ENCODE results near the gene SERPINE1. TPM values are rescaled to one million over a fixed set of nuclear protein-coding genes. Genes with fewer than 3 reads are reported as not detected.

Gene SERPINE1
- total and polyA plus RNA-seq, 2 of the 13 experiments (the other 11 are each of a cell fraction or from before 2014, with no cell fraction given), result 21.2 to 1,576 TPM

- H3K4me1 ChIP-seq (ENCODE audit: insufficient read depth, low read length), result peaks cover 29% of the 10 kb centered on the region
- H3K4me3 ChIP-seq (replicated peaks in 1 of 3; ENCODE audit: insufficient read depth in 1 of 3, low read depth in 2 of 3, low read length in 3 of 3), result no peak overlapping the region
- ATAC-seq (no peak), FAIRE-seq (no peak), DNase-seq (ENCODE audit: low spot score) (no peak)
- H3K79me2 ChIP-seq (ENCODE audit: insufficient read depth, low read length), result no peaks in the 10 kb centered on the region
- H3K9me3 ChIP-seq (ENCODE audit: low read length), result no peaks in the 10 kb centered on the region
- 74% methylated on average over 9 of the region's 9 CpGs for WGBS (ENCODE audit: low lambda C conversion rate)
- no peaks in the 10 kb centered on the region for H4K20me1 ChIP-seq (ENCODE audit: insufficient read depth, low read length)
- no peak overlapping the region for H3K27ac ChIP-seq (ENCODE audit: extremely low read length, insufficient read depth, low read length)
- in situ Hi-C loops (cut with HindIII; ENCODE audit: extremely low pct_ligation_motif_present, low pct_unique_long_range_greater_than_20kb) (no loop called here), intact Hi-C loops (cut with micrococcal nuclease; ENCODE audit: unreplicated experiment) (no loop called here)
- no TSS peak for BruUV-seq (replicated peaks)
- ChIA-PET POLR2A (interaction anchor here (0.6 to 2.8 kb wide), 5 partner anchors 10 to 76 kb away, joined by 3 to 26 read pairs (median 3); partner anchors contain the start of genes SERPINE1 and TRIM56), CTCF (ENCODE audit: low intra/inter-chr PET ratio, low total read pairs) (interaction anchor here (1.0 to 3.8 kb wide), 5 partner anchors 28 to 98 kb away, joined by 3 to 40 read pairs (median 7); no protein-coding TSS in a partner anchor)
- H2AFZ ChIP-seq (ENCODE audit: low read length), result no peak overlapping the region
- H3K9ac ChIP-seq (ENCODE audit: insufficient read depth, low read depth, low read length), result no peak overlapping the region
- H3K27me3 ChIP-seq (ENCODE audit: control insufficient read depth in 1 of 2, insufficient read depth in 2 of 2, low read length in 2 of 2), result no peaks in the 10 kb centered on the region
- TF ChIP-seq THAP9 (CRISPR knock-in tag; IDR thresholded peaks at IDR 0.05; ENCODE audit: borderline replicate concordance), result 0 out of 2 replicates have a peak, but pooled peaks have one; percentile 1
- no peak for TF ChIP-seq CBX1 (IDR thresholded peaks at IDR 0.05; ENCODE audit: low read depth)
- TF ChIP-seq POLR2AphosphoS2 (IDR thresholded peaks at IDR 0.05; ENCODE audit: low read depth, low read length), result no peak
- 0 out of 5 replicates have a peak, but pooled peaks cover 2 to 5% of the 10 kb centered on the region in 2 experiments for H3K36me3 ChIP-seq (replicated peaks in 1 of 2; ENCODE audit: control insufficient read depth in 1 of 2, insufficient read depth in 2 of 2, low read length in 2 of 2)
- no peak overlapping the region for H3K4me2 ChIP-seq (ENCODE audit: low read depth, low read length)
Measured at GRCh38 chr7:101094376-101094775, 32.5 kb upstream of the SERPINE1 start.

GRCh38 chr7:101094791-101095375 is 32.0 kb upstream of the SERPINE1 start:
- Histone ChIP-seq H3K36me3 (replicated peaks in 1 of 2; ENCODE audit: control insufficient read depth in 1 of 2, insufficient read depth in 2 of 2, low read length in 2 of 2) (no peaks in the 10 kb centered on the region), H4K20me1 (ENCODE audit: insufficient read depth, low read length) (no peaks in the 10 kb centered on the region), H3K9ac (ENCODE audit: insufficient read depth, low read depth, low read length) (no peak overlapping the region), H3K4me3 (replicated peaks in 1 of 3; ENCODE audit: insufficient read depth in 1 of 3, low read depth in 2 of 3, low read length in 3 of 3) (no peak overlapping the region), H2AFZ (ENCODE audit: low read length) (no peak overlapping the region), H3K79me2 (ENCODE audit: insufficient read depth, low read length) (no peaks in the 10 kb centered on the region), H3K27ac (ENCODE audit: extremely low read length, insufficient read depth, low read length) (no peak overlapping the region), H3K27me3 (ENCODE audit: control insufficient read depth in 1 of 2, insufficient read depth in 2 of 2, low read length in 2 of 2) (no peaks in the 10 kb centered on the region), H3K9me3 (ENCODE audit: low read length) (no peaks in the 10 kb centered on the region), H3K4me2 (ENCODE audit: low read depth, low read length) (peak overlapping the region; percentile 8; the same call in 1 of the 2 replicates), H3K4me1 (ENCODE audit: insufficient read depth, low read length) (peaks cover 34% of the 10 kb centered on the region)
- WGBS (ENCODE audit: low lambda C conversion rate), result 31% methylated on average over 12 of the region's 12 CpGs
- ChIA-PET POLR2A (interaction anchor here (0.6 to 2.8 kb wide), 6 partner anchors 10 to 76 kb away, joined by 3 to 26 read pairs (median 3); partner anchors contain the start of genes SERPINE1 and TRIM56), CTCF (ENCODE audit: low intra/inter-chr PET ratio, low total read pairs) (interaction anchor here (1.0 to 3.8 kb wide), 5 partner anchors 28 to 97 kb away, joined by 3 to 40 read pairs (median 7); no protein-coding TSS in a partner anchor)
- in situ Hi-C loops (cut with HindIII; ENCODE audit: extremely low pct_ligation_motif_present, low pct_unique_long_range_greater_than_20kb), result loop anchor here (5.0 kb wide), 1 partner anchor 42 kb away; no protein-coding TSS in a partner anchor
- no TSS peak for BruUV-seq (replicated peaks)
- peak; percentile 56 for FAIRE-seq
- intact Hi-C loops (cut with micrococcal nuclease; ENCODE audit: unreplicated experiment), result loop anchor here (1.0 kb wide), 1 partner anchor 43 kb away; no protein-coding TSS in a partner anchor
- ATAC-seq, result peak; percentile 82
- peak; percentile 58 for DNase-seq (ENCODE audit: low spot score)
- TF ChIP-seq HDAC2 (CRISPR knock-in tag; IDR thresholded peaks at IDR 0.05) (0 out of 2 replicates have a peak, but pooled peaks have one; percentile 12), FOXC1 (CRISPR knock-in tag; IDR thresholded peaks at IDR 0.05; ENCODE audit: borderline replicate concordance) (0 out of 2 replicates have a peak, but pooled peaks have one; percentile 26), SOX13 (IDR thresholded peaks at IDR 0.05) (no peak), SOX13 (CRISPR knock-in tag; conservative IDR thresholded peaks at IDR 0.05 in 1 of 2, IDR thresholded peaks at IDR 0.05 in 1 of 2) (0 out of 4 replicates have a peak, but pooled peaks of 1 of the 2 experiments have one; percentile 4), FOSL2 (CRISPR knock-in tag; IDR thresholded peaks at IDR 0.05) (peak; percentile 67), FUBP1 (CRISPR knock-in tag; IDR thresholded peaks at IDR 0.05; ENCODE audit: borderline replicate concordance) (no peak)

Measured in HepG2 (cell line).